Upper lobe of left lung (tissue), 6 donors: ENCODE measurements around the gene QRICH1. TPM values are rescaled to one million over a fixed set of nuclear protein-coding genes. Genes with fewer than 3 reads are reported as not detected.
A peak's percentile ranks its signal among the peaks of the same experiment; 100 is the strongest.

ENCODE experiments used
- ATAC-seq, 2 donors: fragments of 200-7000 bp; cut with Tn5 transposase; one replicate each; pipeline ENCODE4 v1.9.1; 2022; ENCODE audit warnings: mild to moderate bottlenecking in 2 of 2, moderate library complexity in 2 of 2; ENCODE audit not compliant: low FRiP score in 2 of 2
- DNase-seq, 2 donors: peaks; one replicate each; pipeline ENCODE4 v3.0.0-alpha.2; 2019 to 2020
- H3K27ac ChIP-seq, 4 donors: fragments of 200-600 bp; sonication (generic); one replicate each; pipeline ENCODE4 v1.5.1; 2016 to 2019
- H3K27me3 ChIP-seq, 4 donors: fragments of 200-600 bp; sonication (generic); one replicate each; pipeline ENCODE4 v1.5.1; 2017 to 2019
- H3K36me3 ChIP-seq, 4 donors: fragments of 200-600 bp; sonication (generic); one replicate each; pipeline ENCODE4 v1.5.1; 2016 to 2019
- H3K4me1 ChIP-seq, 4 donors: fragments of 200-600 bp; sonication (generic); one replicate each; pipeline ENCODE4 v1.5.1; 2018 to 2019
- H3K4me3 ChIP-seq, 4 donors: fragments of 200-600 bp; sonication (generic); one replicate each; pipeline ENCODE4 v1.5.1; 2017 to 2019; ENCODE audit warnings: mild to moderate bottlenecking in 2 of 4, moderate library complexity in 1 of 4
- H3K9me3 ChIP-seq, 4 donors: fragments of 200-600 bp; sonication (generic); one replicate each; pipeline ENCODE4 v1.5.1; 2018 to 2019
- EP300 ChIP-seq, 4 donors: sonication (generic); formaldehyde crosslinking; IDR thresholded peaks; one replicate each; pipeline ENCODE4 v1.5.1; 2017; ENCODE audit warnings: antibody characterized with exemption in 4 of 4, control low read depth in 2 of 4
- POLR2A ChIP-seq, 4 donors: fragments of 450-650 bp; IDR thresholded peaks; one replicate each; pipeline ENCODE4 v1.5.1; 2016 to 2017; ENCODE audit warnings: antibody characterized with exemption in 4 of 4, mild to moderate bottlenecking in 2 of 4
- POLR2AphosphoS5 ChIP-seq, 2 donors: sonication (generic); formaldehyde crosslinking; IDR thresholded peaks; one replicate each; pipeline ENCODE4 v1.5.1; 2017; ENCODE audit warnings: antibody characterized with exemption in 2 of 2
- WGBS, 2 donors: methylation state at CpG; one replicate each; pipeline ENCODE4 v1.1.5; 2017 to 2018; 5-methylcytosine and 5-hydroxymethylcytosine counted together
- total RNA-seq, 6 donors: library from RNA; depleted of rRNA in 4 of 6; stranded (reverse); fragments of >200 nt in 4 of 6; gene quantifications; one replicate each; pipeline versions ENCODE4 v1.1.0 to v1.2.1, GENCODE V29; 2016 to 2021
- TF ChIP-seq, protein P1 (sequence below), 6 experiments: fragments of 450-650 bp in 4 of 6; fragments of 200-600 bp in 2 of 6; sonication (generic) in 2 of 6; IDR thresholded peaks; one replicate each; pipeline ENCODE4 v1.5.1; 2016 to 2019; ENCODE audit warnings: antibody characterized with exemption in 6 of 6
- donor health status: DM: no; HTN: no; CAD: no; lungs with moderate emphysema.
- donor health status: DM: no; HTN: yes; CAD: no; lungs with severe emphysema.

The QRICH1 gene
- total RNA-seq, 6 donors from 2014 or later, result 65.6 to 145 (median 74.2) TPM

- Histone ChIP-seq H3K27ac (no peak overlapping the region), H3K9me3 (no peaks in the 10 kb centered on the region), H3K36me3 (peaks cover 56 to 84% (median 74%) of the 10 kb centered on the region in 4 donors), H3K4me1 (peaks cover 0 to 3% (median under 1%) of the 10 kb centered on the region in 4 donors), H3K4me3 (no peak overlapping the region), H3K27me3 (no peaks in the 10 kb centered on the region)
- TF ChIP-seq POLR2AphosphoS5 (IDR thresholded peaks at IDR 0.05) (no peak), EP300 (IDR thresholded peaks at IDR 0.05) (no peak), POLR2A (IDR thresholded peaks at IDR 0.05) (no peak)
- TF ChIP-seq, protein P1, sequence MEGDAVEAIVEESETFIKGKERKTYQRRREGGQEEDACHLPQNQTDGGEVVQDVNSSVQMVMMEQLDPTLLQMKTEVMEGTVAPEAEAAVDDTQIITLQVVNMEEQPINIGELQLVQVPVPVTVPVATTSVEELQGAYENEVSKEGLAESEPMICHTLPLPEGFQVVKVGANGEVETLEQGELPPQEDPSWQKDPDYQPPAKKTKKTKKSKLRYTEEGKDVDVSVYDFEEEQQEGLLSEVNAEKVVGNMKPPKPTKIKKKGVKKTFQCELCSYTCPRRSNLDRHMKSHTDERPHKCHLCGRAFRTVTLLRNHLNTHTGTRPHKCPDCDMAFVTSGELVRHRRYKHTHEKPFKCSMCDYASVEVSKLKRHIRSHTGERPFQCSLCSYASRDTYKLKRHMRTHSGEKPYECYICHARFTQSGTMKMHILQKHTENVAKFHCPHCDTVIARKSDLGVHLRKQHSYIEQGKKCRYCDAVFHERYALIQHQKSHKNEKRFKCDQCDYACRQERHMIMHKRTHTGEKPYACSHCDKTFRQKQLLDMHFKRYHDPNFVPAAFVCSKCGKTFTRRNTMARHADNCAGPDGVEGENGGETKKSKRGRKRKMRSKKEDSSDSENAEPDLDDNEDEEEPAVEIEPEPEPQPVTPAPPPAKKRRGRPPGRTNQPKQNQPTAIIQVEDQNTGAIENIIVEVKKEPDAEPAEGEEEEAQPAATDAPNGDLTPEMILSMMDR (IDR thresholded peaks at IDR 0.05), result no peak
- DNase-seq (no peak), ATAC-seq (no peak)
- 86 to 90% methylated on average over 13 of the region's 13 CpGs for WGBS, 2 donors
Observed at GRCh38 chr3:49110780-49111179, 16.9 kb upstream of the QRICH1 start.

DNA sequence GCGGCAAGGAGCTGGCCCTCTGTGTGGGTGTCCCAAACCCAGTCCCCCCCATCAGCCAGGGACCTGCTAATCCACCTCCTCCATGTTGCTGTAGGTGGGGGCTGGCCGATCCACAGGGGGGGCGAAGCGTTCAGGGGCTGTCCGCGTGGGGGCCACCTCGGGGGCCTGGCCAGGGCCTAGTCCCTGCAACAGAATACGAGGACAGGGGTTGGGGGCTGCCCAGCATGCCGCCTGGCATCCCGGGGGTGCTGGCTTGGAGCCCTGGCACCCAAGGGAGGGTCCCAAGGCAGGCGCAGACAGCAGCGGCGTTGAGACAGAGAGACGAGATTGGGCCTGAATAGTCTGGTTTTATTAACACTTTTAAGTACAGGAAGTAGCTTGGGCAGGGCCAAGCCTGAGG is 14.5 kb upstream of the QRICH1 start:
- WGBS, 2 donors, result 81 to 89% methylated on average over 7 to 14 of the region's 14 CpGs
- TF ChIP-seq EP300 (IDR thresholded peaks at IDR 0.05) (no peak), POLR2AphosphoS5 (IDR thresholded peaks at IDR 0.05) (no peak), POLR2A (IDR thresholded peaks at IDR 0.05) (no peak)
- TF ChIP-seq, protein P1 (IDR thresholded peaks at IDR 0.05), result no peak
- H3K4me1 ChIP-seq, result peaks cover 16 to 22% (median 16%) of the 10 kb centered on the region in 4 donors
- no peak for ATAC-seq
- no peak overlapping the region for H3K27ac ChIP-seq
- no peak for DNase-seq
- no peaks in the 10 kb centered on the region for H3K27me3 ChIP-seq
- H3K36me3 ChIP-seq, result peaks cover 34 to 60% (median 50%) of the 10 kb centered on the region in 4 donors
- H3K9me3 ChIP-seq, result no peaks in the 10 kb centered on the region
- no peak overlapping the region for H3K4me3 ChIP-seq

DNA sequence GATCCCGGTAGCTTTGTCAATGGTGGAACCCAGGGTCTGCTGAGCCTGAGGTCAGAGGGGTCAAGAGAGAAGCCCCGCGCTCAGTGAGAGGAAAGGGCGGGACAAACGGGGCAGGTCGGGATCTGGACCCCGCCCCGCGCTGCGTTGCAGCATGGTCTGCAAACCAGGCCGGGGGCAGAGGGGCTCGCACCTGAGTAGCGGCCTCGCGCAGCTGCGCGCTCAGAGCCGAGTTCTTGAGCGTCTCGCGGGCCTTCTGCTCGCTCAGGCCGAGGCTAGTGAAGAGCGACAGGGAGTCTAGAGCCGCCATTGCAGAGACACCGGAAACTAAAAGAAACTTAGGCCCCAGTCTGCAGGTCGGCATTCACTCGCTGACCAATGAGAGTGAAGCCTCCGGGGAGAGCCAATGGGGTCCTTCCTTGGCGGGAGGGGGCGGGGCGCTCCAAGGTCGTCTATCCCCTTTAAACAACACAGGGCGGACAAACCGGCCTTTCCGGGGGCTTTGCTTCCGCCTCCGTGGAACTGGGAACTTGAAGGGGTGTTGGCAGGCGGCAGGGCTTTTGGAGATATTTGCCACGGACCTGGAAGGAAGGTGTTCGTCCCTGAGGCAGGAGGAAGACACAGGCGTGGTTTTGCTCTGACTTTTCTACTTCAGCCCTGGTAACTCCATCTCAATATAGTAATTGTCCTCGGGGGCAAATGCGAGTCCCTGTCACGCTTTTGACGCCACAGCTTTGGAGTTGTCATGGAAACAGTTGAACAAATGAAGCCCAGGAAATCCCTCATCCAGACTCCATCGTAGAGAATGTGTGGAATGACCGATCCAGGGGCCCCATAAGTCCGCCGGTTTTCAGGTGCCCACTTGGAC is 10.8 kb upstream of the QRICH1 start, which contains the start of gene QARS1:
TSS of gene QARS1 (minus strand) at position 331 of the 865 bp plus-strand sequence. CDS start at position 307, 24 bp downstream.
- Histone ChIP-seq H3K4me1 (peaks cover 18 to 31% (median 20%) of the 10 kb centered on the region in 4 donors), H3K9me3 (no peaks in the 10 kb centered on the region), H3K36me3 (peaks cover 24 to 56% (median 45%) of the 10 kb centered on the region in 4 donors), H3K27ac (peak within 1 kb of the TSS; percentile 78 to 92 (median 87)), H3K4me3 (peak within 1 kb of the TSS; percentile 79 to 90 (median 82)), H3K27me3 (no peaks in the 10 kb centered on the region)
- TF ChIP-seq POLR2AphosphoS5 (IDR thresholded peaks at IDR 0.05) (peak; percentile 47 to 60), POLR2A (IDR thresholded peaks at IDR 0.05) (peak in 2 of 4 donors; percentile 56 to 75), EP300 (IDR thresholded peaks at IDR 0.05) (no peak)
- TF ChIP-seq, protein P1 (IDR thresholded peaks at IDR 0.05), result no peak
- peak; percentile 95 to 99 for ATAC-seq
- WGBS, 2 donors, result 2% methylated on average over 24 to 50 of the region's 50 CpGs
- peak; percentile 95 to 96 for DNase-seq

- 0 to 7% methylated on average over 7 to 8 of the region's 8 CpGs for WGBS, 2 donors
- ATAC-seq, result no peak
Observed at GRCh38 chr3:49104052-49104426, 10.2 kb upstream of the QRICH1 start.

More at GRCh38 chr3:49104052-49104426, 10.2 kb upstream of the QRICH1 start:
- H3K27ac ChIP-seq, result peak overlapping the region; percentile 78 to 92 (median 87)
- DNase-seq, result no peak
- H3K9me3 ChIP-seq, result no peaks in the 10 kb centered on the region
- H3K27me3 ChIP-seq, result no peaks in the 10 kb centered on the region
- peaks cover 28 to 56% (median 45%) of the 10 kb centered on the region in 4 donors for H3K36me3 ChIP-seq
- peaks cover 18 to 31% (median 20%) of the 10 kb centered on the region in 4 donors for H3K4me1 ChIP-seq
- TF ChIP-seq, protein P1 (IDR thresholded peaks at IDR 0.05), result peak in 1 of 6 experiments; percentile 9
- TF ChIP-seq POLR2AphosphoS5 (IDR thresholded peaks at IDR 0.05) (no peak), POLR2A (IDR thresholded peaks at IDR 0.05) (no peak), EP300 (IDR thresholded peaks at IDR 0.05) (no peak)
- H3K4me3 ChIP-seq, result peak overlapping the region; percentile 79 to 90 (median 82)
